WTC11 (cell line): ENCODE measurements around the gene GLIPR1.

Experiments used
- CTCF ChIP-seq: fragments of 200-600 bp; IDR thresholded peaks from 2 replicates; pipeline ENCODE4 v1.8.0; 2022; ENCODE audit warnings: antibody characterized with exemption
- E2F4 ChIP-seq: sonication (generic); formaldehyde crosslinking; IDR thresholded peaks from 2 replicates; pipeline ENCODE4 v1.8.1; 2022; ENCODE audit warnings: low read depth, mild to moderate bottlenecking, moderate library complexity, missing genetic modification reagents, borderline replicate concordance

- TF ChIP-seq CTCF (no peak), E2F4 (CRISPR knock-in tag) (no peak)
Observed at GRCh38 chr12:75507086-75507485, 26.5 kb downstream of the GLIPR1 start.
